IPS-18a (cell line): ENCODE results near the gene CIZ1.
"Not testable (repeated sequence)": the region's sequence is repeated elsewhere in the genome, so short reads cannot be mapped to it uniquely, and the experiment has no call there.

Experiments
- H3K27ac ChIP-seq: one replicate; pipeline ENCODE4 v1.5.1; 2013; ENCODE audit warnings: low read length
- H3K27me3 ChIP-seq: one replicate; pipeline ENCODE4 v1.6.1; 2013; ENCODE audit warnings: mild to moderate bottlenecking, low read length; ENCODE audit not compliant: control insufficient read depth, insufficient read depth
- H3K36me3 ChIP-seq: one replicate; pipeline ENCODE4 v1.6.1; 2013; ENCODE audit warnings: low read depth, low read length; ENCODE audit not compliant: control insufficient read depth
- H3K4me1 ChIP-seq: one replicate; pipeline ENCODE4 v1.6.1; 2013; ENCODE audit warnings: low read depth, low read length; ENCODE audit not compliant: control insufficient read depth
- H3K4me3 ChIP-seq: one replicate; pipeline ENCODE4 v1.5.1; 2013; ENCODE audit warnings: low read length
- H3K9ac ChIP-seq: one replicate; pipeline ENCODE4 v1.6.1; 2013; ENCODE audit warnings: mild to moderate bottlenecking, low read length, moderate library complexity
- H3K9me3 ChIP-seq: one replicate; pipeline ENCODE4 v1.6.1; 2013; ENCODE audit warnings: low read depth, low read length; ENCODE audit not compliant: control insufficient read depth

CIZ1 gene

GRCh38 chr9:128191406-128192046 lies at the start of gene CIZ1:
Gene CIZ1 (minus strand): TSS chr9:128191572. CDS start chr9:128190857, 715 bp downstream.
- no peaks in the 10 kb centered on the region for H3K27me3 ChIP-seq
- H3K4me3 ChIP-seq, result peak within 1 kb of the TSS; percentile 85
- H3K9me3 ChIP-seq, result no peaks in the 10 kb centered on the region
- H3K27ac ChIP-seq, result no peak within 1 kb of the TSS
- peaks cover 17% of the 10 kb centered on the region for H3K36me3 ChIP-seq
- H3K4me1 ChIP-seq, result no peaks in the 10 kb centered on the region
- peak within 1 kb of the TSS; percentile 79 for H3K9ac ChIP-seq

GRCh38 chr9:128233817-128234406 lies 42.5 kb upstream of the CIZ1 start:
- Histone ChIP-seq H3K4me3 (no peak overlapping the region), H3K9me3 (no peaks in the 10 kb centered on the region), H3K36me3 (no peaks in the 10 kb centered on the region), H3K4me1 (no peaks in the 10 kb centered on the region), H3K27ac (no peak overlapping the region), H3K27me3 (no peaks in the 10 kb centered on the region), H3K9ac (no peak overlapping the region)

- Histone ChIP-seq H3K27me3 (no peaks in the 10 kb centered on the region), H3K27ac (no peak overlapping the region), H3K9me3 (no peaks in the 10 kb centered on the region), H3K9ac (no peak overlapping the region), H3K36me3 (no peaks in the 10 kb centered on the region), H3K4me1 (no peaks in the 10 kb centered on the region), H3K4me3 (no peak overlapping the region)
These were observed 41.4 kb upstream of the CIZ1 start for GRCh38 chr9:128232528-128233428.

- Histone ChIP-seq H3K4me3 (no peak overlapping the region), H3K9me3 (no peaks in the 10 kb centered on the region), H3K27me3 (no peaks in the 10 kb centered on the region), H3K36me3 (no peaks in the 10 kb centered on the region), H3K9ac (no peak overlapping the region), H3K27ac (no peak overlapping the region), H3K4me1 (no peaks in the 10 kb centered on the region)
These were observed 40.5 kb upstream of the CIZ1 start for GRCh38 chr9:128231638-128232527.

GRCh38 chr9:128230897-128231296 lies 39.5 kb upstream of the CIZ1 start:
- not testable (repeated sequence) for H3K36me3 ChIP-seq, H3K27me3 ChIP-seq, H3K4me1 ChIP-seq

GRCh38 chr9:128226412-128226801 lies 35.0 kb upstream of the CIZ1 start:
- Histone ChIP-seq H3K27me3 (no peaks in the 10 kb centered on the region), H3K9ac (no peak overlapping the region), H3K27ac (no peak overlapping the region), H3K36me3 (peaks cover 6% of the 10 kb centered on the region), H3K4me3 (no peak overlapping the region), H3K9me3 (no peaks in the 10 kb centered on the region), H3K4me1 (no peaks in the 10 kb centered on the region)

More at GRCh38 chr9:128230897-128231296, 39.5 kb upstream of the CIZ1 start:
- H3K9me3 ChIP-seq, H3K27ac ChIP-seq, H3K9ac ChIP-seq, H3K4me3 ChIP-seq: not testable (repeated sequence)

- Histone ChIP-seq H3K27me3 (no peaks in the 10 kb centered on the region), H3K36me3 (peaks cover 6% of the 10 kb centered on the region), H3K4me1 (no peaks in the 10 kb centered on the region), H3K9ac (no peak overlapping the region), H3K4me3 (no peak overlapping the region), H3K9me3 (no peaks in the 10 kb centered on the region), H3K27ac (no peak overlapping the region)
These were observed 34.5 kb upstream of the CIZ1 start for GRCh38 chr9:128225770-128226411.

GRCh38 chr9:128224877-128225276 lies 33.5 kb upstream of the CIZ1 start:
- Histone ChIP-seq H3K4me1 (no peaks in the 10 kb centered on the region), H3K9ac (no peak overlapping the region), H3K36me3 (peaks cover 13% of the 10 kb centered on the region), H3K9me3 (no peaks in the 10 kb centered on the region), H3K27me3 (no peaks in the 10 kb centered on the region), H3K27ac (no peak overlapping the region), H3K4me3 (no peak overlapping the region)

GRCh38 chr9:128222880-128223670 lies 31.7 kb upstream of the CIZ1 start:
- Histone ChIP-seq H3K4me3 (no peak overlapping the region), H3K27me3 (no peaks in the 10 kb centered on the region), H3K9me3 (no peaks in the 10 kb centered on the region), H3K27ac (no peak overlapping the region), H3K9ac (no peak overlapping the region), H3K4me1 (peaks cover 4% of the 10 kb centered on the region), H3K36me3 (peaks cover 14% of the 10 kb centered on the region)

GRCh38 chr9:128222026-128222425 lies 30.7 kb upstream of the CIZ1 start:
- H3K27me3 ChIP-seq, result no peaks in the 10 kb centered on the region
- H3K36me3 ChIP-seq, result peaks cover 14% of the 10 kb centered on the region
- H3K4me3 ChIP-seq, result no peak overlapping the region
- peaks cover 5% of the 10 kb centered on the region for H3K4me1 ChIP-seq
- H3K27ac ChIP-seq, result no peak overlapping the region
- H3K9me3 ChIP-seq, result no peaks in the 10 kb centered on the region
- H3K9ac ChIP-seq, result no peak overlapping the region
